Measurements from ENCODE around the gene TMEM89.

DNA sequence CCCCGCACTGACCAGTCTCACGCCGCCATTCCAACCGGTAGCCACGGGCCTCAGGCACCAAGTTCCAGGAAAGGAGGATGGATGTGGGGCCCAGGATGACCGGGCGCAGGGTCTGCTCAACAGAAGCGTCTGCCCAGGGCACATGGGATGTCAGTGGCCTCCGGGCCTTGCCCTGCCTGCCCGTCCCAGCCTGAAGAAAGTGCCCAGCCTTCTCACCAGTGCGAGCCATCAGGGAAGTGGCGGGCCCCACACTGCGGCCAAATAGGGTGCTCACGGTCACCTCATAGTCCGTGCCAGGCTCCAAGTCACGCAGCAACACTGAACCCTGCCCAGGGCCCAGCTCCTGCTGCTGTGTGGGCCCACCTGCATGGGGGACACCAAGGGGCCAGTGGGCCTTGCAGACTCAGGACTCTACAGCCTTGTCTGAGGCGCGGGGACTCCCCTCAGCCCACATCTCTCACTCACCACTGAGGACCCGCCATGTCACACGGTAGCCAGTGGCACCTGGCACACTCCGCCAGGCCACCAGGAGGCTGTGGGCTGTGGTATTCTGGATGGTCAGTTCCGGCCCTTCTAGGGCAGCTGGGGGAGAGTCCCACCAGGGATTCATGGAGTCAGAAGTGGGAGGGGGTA lies 29.6 kb downstream of the TMEM89 start:
- TF ChIP-seq CC2D1A (CRISPR knock-in tag; IDR thresholded peaks at IDR 0.05) (no peak), CBX5 (CRISPR knock-in tag; IDR thresholded peaks at IDR 0.05; ENCODE audit: borderline replicate concordance) (no peak), GABPA (IDR thresholded peaks at IDR 0.05; ENCODE audit: low read depth, low read length) (no peak), GABPA (CRISPR knock-in tag; IDR thresholded peaks at IDR 0.05; ENCODE audit: low read depth) (no peak), POLR2AphosphoS5 (IDR thresholded peaks at IDR 0.05; ENCODE audit: low read depth, low read length) (no peak)
- TF ChIP-seq, protein P1, sequence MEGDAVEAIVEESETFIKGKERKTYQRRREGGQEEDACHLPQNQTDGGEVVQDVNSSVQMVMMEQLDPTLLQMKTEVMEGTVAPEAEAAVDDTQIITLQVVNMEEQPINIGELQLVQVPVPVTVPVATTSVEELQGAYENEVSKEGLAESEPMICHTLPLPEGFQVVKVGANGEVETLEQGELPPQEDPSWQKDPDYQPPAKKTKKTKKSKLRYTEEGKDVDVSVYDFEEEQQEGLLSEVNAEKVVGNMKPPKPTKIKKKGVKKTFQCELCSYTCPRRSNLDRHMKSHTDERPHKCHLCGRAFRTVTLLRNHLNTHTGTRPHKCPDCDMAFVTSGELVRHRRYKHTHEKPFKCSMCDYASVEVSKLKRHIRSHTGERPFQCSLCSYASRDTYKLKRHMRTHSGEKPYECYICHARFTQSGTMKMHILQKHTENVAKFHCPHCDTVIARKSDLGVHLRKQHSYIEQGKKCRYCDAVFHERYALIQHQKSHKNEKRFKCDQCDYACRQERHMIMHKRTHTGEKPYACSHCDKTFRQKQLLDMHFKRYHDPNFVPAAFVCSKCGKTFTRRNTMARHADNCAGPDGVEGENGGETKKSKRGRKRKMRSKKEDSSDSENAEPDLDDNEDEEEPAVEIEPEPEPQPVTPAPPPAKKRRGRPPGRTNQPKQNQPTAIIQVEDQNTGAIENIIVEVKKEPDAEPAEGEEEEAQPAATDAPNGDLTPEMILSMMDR (CRISPR knock-in tag; IDR thresholded peaks at IDR 0.05) = no peak
- TF ChIP-seq, protein P2, sequence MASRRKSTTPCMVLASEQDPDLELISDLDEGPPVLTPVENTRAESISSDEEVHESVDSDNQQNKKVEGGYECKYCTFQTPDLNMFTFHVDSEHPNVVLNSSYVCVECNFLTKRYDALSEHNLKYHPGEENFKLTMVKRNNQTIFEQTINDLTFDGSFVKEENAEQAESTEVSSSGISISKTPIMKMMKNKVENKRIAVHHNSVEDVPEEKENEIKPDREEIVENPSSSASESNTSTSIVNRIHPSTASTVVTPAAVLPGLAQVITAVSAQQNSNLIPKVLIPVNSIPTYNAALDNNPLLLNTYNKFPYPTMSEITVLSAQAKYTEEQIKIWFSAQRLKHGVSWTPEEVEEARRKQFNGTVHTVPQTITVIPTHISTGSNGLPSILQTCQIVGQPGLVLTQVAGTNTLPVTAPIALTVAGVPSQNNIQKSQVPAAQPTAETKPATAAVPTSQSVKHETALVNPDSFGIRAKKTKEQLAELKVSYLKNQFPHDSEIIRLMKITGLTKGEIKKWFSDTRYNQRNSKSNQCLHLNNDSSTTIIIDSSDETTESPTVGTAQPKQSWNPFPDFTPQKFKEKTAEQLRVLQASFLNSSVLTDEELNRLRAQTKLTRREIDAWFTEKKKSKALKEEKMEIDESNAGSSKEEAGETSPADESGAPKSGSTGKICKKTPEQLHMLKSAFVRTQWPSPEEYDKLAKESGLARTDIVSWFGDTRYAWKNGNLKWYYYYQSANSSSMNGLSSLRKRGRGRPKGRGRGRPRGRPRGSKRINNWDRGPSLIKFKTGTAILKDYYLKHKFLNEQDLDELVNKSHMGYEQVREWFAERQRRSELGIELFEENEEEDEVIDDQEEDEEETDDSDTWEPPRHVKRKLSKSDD (CRISPR knock-in tag; IDR thresholded peaks at IDR 0.05; ENCODE audit: low read depth) = no peak
- TF ChIP-seq, protein P3, sequence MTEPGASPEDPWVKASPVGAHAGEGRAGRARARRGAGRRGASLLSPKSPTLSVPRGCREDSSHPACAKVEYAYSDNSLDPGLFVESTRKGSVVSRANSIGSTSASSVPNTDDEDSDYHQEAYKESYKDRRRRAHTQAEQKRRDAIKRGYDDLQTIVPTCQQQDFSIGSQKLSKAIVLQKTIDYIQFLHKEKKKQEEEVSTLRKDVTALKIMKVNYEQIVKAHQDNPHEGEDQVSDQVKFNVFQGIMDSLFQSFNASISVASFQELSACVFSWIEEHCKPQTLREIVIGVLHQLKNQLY (CRISPR knock-in tag; IDR thresholded peaks at IDR 0.05) = no peak
